Fibroblast of skin of right biceps (primary cell): ENCODE measurements around the gene CLVS2.

Experiments
- DNase-seq: peaks from one replicate; pipeline ENCODE4 v3.0.0-alpha.2; 2013

CLVS2 gene, protein sequence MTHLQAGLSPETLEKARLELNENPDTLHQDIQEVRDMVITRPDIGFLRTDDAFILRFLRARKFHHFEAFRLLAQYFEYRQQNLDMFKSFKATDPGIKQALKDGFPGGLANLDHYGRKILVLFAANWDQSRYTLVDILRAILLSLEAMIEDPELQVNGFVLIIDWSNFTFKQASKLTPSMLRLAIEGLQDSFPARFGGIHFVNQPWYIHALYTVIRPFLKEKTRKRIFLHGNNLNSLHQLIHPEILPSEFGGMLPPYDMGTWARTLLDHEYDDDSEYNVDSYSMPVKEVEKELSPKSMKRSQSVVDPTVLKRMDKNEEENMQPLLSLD

DNA sequence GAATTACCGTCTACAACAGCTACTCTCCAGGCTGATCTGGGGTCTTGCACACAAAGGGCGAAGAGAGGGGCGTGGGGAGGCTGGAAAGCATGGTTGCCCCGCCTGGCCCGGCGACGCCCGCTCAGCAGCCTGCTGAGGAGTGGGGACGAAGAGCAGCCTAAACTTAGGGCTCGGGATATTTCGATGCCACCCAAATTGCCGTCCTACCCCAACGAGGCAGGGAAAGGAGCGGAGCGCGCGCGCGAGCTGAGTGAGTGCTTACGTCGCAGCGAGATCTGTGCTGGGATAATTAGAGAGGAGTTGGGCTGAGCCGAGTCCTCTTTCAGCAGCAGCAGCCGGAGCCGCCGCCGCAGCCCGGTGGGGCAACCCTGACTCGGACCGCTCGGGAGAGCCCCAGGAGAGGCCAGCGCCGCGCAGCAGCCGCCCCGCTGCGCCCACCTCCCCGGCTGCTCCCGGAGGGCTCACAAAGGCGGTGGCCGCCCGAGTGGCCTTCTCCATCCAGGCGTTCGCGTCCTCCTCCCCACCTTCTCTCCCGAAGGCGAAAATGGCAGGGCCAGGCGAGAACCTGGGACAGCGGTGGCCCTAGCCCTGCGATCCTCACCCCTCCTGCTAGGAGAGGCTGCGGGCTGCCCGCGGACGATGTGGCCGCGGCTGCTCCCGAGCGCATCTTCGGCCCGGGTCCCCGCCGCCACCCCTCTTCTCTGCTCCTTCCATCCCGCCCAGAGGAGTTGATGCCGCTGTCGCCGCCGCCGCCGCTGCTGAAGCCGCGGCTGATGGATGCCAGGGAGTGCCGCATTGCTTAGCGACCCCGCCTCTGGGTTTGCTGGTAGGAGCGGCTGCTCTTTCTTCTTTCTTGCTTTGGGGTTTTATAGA, at the start of gene CLVS2:
Gene CLVS2 (plus strand): TSS at position 315 of the 873 bp plus-strand sequence. CDS start 1,543 bp downstream, outside the sequence.
- DNase-seq, result peak; percentile 27

DNA sequence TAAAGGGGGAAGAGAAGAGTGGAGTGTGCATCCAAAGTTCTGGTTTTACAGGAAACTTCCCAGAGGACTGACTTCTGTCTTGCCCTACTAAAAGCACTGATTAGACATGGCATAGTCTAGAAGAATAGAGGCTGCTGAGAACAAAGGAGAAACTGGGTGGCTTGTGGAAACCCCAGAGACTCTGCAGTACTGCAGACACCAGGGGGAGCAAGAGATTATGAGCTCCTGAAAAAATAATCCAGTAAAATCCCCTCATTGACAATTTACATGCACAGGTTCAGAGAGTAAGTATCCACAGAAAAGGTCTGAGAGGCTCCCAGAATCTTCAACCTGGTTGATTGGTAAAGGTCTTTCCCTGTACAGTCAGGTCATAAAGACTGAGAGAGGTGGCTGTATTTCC, 48.7 kb upstream of the CLVS2 start:
- DNase-seq, result no peak

DNA sequence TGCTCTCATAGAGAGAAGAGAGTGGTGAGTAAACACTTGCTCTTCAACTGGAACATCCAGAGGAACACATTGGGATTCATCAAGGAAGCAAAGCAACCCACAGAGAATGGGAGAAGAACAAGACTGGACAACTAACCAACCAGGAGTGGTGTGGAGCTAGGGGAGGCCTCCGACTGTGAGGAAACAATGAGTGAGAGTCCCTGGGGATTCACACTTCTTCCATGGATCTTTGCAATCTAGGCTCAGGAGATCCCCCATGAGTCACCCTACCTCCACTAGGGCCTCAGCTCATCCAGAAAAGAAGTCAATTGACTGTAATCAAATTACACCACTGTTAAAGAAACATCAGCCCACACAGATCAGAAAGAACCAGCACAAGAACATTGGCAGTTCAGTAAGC, 42.3 kb upstream of the CLVS2 start:
- no peak for DNase-seq

DNA sequence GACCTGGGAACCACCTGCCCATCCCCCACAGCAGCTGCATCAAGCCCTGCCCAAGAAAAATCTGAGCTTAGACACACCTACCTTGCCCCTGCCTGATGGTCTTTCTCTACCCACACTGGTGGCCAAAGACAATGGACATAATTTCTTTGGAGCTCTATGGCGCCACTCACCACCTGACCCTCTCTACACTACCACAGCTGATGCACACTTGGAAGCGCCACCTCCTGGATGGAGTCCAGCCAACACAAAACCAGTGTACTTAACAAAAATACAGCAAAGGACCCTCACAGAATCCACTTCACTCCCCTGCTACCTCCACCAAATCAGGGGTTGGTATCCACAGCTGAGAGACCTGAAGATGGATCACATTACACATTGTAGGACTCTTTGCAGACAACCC, 39.7 kb upstream of the CLVS2 start:
- no peak for DNase-seq

DNA sequence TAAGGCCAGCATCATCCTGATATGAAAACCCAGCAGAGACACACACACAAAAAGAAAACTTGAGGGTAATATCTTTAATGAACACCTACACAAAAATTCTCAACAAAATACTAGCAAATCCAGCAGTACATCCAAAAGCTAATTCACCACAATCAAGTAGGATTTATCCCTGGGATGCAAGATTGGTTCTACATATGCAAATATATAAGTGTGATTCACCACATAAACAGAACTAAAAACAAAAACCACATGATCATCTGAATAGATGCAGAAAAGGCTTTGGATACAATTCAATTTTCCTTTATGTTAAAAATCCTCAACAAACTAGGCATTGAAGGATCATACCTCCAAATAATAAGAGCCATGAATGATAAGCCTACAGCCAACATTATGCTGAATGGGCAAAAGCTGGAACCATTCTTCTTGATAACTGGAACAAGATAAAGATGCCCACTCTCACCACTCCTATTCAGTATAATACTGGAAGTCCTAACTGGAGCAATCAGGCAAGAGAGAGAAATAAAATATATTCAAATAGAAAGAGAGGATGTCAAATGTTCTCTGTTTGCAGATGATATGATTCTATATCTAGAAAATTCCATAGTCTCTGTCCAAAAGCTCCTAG, 33.9 kb upstream of the CLVS2 start:
- DNase-seq, result no peak

DNA sequence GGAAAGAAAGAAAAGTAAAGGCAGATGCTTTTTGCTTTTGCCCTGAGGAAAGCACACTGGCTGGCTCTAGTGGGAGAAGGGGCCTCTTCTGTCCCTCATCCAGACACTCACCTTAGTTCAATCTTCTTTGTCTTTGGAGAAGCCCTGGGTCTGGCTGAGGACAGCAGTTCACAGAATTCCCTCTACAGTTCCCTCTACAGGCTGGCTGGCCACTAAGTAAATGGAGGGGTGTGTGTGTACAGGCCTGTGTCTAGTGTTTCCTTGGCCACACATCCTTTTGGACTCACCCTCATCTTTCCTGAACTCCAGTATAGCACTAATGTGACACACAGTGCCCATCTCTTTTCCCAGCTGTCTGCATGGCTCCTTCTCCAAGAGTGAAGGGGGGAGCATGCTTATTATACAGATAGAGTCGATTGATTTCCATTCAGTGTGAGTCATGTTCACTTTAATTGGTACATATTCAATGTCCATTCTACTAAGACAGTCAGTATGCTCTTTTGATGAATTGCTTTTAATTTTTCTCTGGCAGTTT, 26.0 kb upstream of the CLVS2 start:
- DNase-seq, result no peak

DNA sequence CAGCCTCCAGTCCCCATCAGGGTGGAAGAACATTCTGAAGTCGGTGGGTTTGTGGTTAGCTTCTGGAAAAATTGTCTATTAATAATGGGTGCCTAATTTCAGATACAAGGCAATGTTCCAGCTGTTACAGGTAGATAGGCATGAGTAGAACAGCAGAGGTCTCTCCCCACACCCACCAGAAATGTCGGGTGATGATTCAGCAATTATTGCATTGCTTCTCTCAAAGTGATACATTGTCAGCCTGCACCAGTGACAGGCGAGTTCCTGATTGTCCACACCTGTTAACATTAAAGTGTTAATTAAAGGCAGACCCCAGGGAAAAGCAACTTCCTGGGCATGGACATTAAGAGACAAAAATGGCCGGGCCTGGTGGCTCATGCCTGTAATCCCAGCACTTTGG, 18.9 kb upstream of the CLVS2 start:
- DNase-seq, result no peak

DNA sequence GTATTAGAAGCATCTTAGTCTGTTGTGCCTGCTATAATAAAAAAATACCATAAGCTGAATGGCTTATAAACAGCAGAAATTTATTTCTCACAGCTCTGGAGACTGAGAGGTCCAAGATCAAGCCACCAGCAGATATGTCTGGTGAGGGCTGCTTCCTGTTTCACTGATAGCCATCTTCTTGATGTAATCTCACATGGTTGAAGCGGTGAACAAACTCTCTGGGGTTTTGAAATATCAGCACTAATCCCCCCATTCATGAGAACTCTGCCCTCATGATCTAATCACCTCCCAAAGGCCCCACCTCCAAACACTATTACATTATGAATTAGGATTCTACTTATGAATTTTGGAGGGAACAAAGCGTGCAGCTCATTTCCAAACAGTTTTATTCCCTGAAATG, 11.6 kb upstream of the CLVS2 start:
- no peak for DNase-seq

DNA sequence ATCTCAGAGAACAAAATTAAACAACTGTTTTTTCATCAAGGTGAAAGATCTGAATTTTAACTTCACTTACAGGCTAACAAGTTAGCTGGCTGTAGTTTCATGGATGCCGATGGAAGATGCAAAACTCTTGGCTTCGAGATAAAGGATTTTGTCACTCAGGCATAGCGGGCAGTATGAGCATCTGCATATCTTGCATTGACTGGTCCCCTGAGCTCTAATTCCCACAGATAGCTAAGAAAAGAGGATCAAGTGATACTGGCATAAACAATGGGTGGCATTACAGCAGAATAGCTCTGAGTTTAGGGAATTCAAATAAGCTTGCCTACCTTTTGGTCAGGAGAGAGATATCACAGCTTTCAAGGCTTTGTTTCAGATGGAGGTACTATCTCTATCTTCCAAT, 1.8 kb upstream of the CLVS2 start:
- no peak for DNase-seq

DNA sequence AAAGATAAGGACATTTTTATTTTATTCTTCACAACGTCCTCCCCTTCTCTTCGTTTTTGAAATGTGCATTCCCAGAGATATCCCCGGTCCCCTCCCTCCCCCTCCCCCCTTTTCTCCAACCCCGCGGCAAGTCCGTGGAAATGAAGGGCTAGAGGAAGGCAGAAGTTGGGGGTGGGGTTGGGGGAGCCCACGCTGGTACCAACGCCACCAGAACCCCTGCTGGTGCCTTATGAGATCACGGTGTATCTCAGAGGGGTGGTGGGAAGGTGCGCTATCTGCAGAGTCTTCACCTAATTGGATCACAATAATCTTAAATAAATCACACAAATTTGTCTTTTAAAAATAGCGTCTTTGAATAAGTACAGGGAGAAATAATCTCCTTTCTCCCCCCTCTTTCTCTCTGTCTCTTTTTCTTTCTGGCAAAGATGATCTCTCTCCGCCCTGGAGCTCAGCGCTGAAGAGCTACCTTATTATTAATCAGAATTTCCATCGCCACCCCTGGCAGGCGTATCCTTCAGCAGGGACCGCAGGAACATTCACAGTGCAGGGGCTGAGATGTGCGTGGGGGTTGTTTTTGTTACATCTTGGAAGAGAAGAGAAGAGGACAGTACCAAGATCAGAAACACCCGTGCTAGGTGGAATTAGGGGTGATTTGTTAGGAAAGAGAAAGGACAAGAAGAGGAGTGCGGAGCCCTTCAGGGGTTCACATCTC, 915 bp downstream of the CLVS2 start:
- DNase-seq, result no peak

DNA sequence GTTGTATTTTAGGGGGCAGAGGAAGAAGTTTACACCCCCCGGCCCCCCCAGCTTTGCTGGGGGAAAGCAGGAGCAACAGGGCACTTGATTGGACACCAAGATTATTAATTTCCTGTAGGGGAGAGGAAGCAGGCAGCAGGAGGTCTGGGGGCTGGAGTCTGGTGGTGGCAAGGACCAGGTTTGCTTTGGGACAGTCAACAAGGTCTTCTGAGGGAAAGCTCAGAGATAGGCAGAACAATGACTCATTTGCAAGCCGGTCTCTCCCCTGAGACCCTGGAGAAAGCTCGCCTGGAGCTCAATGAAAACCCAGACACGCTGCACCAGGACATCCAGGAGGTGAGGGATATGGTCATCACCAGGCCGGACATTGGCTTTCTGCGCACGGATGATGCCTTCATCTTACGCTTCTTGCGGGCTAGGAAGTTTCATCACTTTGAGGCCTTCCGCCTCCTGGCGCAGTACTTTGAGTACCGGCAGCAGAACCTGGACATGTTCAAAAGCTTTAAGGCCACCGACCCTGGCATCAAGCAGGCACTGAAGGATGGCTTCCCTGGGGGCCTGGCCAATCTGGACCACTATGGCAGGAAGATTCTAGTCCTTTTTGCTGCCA, 1.6 kb downstream of the CLVS2 start:
- no peak for DNase-seq

DNA sequence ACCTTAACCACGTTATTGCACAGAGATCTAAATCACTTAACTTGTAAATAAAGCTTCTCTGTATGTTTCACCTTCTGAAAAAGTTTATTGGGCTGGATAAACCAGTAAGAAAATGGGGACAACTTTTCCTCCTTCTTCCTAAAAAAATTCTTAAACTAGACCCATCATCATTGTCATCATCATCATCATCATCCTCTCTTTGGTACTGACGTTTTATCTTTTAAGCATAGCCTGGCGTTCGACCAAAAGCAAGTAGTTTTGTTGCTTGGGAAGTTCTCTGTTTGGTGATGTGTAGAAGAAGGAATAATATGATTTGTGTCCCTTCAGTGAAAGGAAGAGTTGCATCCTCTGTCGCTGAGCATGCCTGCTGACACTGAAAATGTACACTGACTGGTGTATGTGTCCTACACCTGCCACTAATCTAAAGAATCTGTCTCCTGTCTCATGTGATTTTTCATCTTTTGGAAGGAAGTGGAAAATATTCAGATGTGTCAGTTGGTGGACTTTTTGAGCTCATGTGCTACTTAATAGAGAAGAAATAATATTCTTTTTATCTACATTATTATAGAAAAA, 2.5 kb downstream of the CLVS2 start:
- DNase-seq, result no peak

DNA sequence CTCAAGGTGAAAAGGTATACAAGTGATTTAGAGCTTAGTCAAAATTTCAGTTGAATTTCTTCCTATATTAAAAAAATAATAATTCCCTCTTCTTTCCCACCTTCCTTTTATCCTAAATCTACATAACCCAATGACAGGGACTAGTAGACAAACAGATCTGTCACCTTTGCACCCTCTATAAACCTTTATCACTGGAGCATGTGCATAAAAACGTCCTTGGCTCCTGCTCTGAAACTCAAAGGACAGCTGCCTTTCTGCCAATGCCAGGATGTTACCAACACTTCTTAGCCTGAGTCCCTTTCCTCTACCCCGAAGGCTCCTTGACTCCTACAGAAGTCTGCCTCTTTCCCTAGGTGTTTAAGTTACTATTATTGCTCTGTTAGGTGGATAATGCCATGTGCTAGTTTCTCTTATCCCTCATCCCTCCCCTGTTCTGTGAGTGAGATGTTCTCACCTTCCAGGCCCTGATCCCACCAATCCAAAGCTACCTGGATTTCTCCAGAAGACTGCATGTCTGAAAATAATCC, 4.3 kb downstream of the CLVS2 start:
- no peak for DNase-seq

DNA sequence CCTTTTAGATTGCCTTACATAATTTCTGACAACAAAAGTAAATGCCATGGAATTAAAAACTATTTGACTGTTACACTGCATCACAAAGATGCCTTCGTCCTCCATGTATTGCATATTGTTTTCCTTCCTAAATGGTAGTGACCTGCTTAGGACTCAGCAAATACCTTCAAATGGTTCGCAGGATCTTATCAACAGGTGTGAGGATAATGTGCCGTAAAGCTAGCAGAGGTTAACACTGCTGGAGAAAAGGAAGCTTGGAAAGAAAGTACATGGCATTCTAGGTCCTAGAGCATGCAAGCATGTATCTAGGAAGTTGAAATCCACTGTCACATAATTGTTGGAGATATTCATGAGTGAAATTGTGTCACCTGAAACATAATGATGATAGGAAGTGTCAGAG, 5.5 kb downstream of the CLVS2 start:
- DNase-seq, result no peak

DNA sequence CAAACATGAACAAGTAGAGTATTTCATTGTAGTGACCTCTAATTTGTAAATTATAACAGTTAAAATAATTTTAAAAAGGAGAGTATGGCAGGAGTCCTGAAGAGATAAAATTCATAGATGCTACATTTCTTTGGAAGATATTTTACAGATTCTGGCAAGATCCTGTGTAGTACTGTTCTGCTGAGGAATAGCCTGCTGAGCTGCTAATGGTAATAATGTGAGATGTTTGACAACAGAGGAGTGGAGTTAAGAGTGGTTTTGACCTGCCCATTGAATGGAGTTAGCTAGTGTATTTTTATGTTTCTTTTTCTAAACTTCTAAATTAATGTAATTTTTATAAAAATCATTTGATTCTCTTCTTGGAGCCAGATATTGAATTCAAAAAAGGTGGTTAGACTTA, 11.8 kb downstream of the CLVS2 start:
- DNase-seq, result no peak

DNA sequence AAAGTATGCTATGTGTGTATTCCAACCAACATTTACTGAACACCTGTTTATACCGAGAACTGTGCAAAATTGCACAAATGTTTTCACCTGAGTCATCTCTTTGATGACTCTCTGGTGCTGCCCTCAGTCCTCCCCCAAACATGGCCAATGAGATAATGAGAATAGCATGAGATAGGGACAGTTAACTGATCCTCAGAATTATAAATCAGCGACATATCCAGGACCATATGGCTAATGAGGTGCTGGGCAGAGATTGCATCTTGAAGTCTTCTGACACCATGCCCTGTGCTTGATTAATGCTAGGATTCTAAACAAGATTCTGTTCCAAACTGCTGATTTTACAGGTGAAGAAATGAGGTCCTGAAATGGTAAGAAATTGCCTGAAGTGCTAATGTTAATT, 13.0 kb downstream of the CLVS2 start:
- no peak for DNase-seq

DNA sequence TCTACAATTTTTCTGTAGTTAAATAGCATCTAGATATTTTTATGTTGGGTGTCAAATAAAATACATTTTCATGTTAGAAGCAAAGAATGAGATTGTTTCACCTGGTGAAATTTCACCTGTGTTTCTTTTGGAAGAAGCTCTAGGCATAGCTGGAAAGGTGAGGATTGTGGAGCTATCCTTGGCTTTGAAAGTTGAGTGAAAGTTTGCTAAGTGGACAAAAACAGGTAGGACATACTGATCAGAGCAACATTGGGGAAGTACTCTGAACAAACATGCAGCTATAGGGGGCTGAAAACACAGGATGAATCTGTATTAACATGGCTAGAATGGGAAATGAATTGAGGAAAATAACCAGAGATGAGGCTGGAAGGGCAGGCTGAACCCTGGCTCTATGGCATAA, 18.8 kb downstream of the CLVS2 start:
- no peak for DNase-seq

DNA sequence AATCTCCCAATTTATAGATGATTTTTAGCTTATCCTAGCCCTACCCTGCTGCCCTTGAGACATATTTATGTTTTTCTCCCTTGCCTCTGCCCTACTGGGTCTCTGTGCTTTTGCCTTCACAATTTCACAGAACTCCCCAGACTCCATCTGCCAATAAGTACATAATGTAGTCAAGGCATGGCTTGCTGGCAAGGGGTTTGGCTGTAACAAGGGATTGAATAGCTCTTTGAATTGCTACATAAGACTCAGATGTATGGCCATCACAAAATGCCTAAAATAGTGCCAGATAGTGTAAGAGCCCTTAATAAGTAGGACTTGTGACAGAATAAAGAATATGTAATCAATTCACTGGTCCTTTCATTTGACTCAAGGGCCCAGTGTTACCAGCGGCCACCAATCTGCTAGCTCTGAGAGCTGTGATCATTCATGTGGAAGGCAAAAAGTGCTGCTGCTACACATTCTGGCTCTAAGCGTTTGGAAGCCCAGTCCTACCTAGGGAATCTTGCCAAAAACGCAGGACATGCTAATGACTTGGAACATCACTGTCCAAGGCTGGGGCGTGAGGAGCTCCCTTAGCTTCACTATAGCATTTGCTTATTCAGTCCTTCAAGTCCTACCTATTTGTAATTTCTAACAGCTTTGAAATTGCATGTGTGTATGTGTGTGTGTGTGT, 20.5 kb downstream of the CLVS2 start:
- DNase-seq, result no peak

DNA sequence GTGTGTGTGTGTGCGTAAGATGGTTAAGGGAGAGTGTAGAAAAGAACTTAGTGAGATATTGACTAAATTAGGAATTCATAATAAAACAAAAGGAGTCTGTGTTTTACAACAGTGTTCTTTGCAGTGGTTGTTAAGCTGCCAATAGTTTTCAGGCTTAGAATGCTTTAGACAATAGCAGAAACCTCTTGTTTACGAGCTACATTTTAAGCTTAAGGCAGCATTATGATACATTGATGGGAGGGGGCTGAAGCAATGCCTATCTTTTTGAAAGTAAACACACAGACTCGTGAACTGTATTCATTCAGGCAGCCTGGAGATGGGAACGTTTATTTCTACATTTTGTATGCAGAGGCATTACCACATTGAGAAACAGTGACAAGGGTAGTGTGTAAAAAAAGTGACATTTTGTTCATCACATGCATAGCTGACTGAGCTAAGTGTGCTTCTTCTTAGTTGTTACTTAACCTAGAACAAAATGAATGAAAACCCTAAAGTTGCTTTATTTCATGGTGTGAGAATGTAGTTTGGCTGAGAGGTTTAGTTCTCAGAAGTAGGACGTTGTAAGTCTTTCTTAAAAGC, 21.2 kb downstream of the CLVS2 start:
- DNase-seq, result no peak

DNA sequence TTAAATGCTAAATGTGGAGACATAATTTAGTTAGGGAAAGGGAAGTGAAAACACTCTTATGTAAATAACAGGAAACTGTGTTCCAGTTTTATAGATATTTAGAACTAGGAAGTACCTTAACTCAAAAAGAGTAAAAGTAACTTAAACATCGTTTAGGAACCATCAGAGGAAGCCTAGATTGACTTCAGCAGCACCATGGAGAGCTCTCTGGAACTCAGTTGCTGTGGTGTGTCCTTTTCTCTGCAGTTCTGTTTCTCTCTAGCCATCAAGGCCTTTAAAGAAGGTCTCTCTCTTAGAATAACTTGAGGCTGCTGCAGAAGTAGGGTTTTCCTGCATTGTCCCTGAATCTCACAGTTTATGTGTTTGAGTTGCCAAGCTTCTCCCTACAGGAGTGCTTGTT, 26.9 kb downstream of the CLVS2 start:
- DNase-seq, result no peak

DNA sequence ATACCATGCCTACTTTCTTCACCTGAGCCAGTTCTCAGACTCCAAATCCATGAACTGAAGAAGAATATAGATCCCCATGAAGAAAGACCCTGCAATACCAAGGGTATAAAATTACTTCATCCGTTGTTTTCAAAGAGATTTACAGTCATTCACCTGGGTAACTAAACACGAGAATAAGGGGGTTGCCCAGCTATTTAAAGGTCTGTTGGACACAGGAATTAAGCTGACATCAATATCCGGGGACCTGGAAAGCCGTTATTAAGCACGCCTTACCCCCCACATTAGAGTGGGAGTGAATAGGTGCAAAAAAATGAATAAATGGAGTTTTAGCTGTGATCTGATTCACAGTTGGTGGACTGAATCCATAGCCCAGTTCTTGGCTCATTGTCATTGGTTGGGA, 28.9 kb downstream of the CLVS2 start:
- no peak for DNase-seq
